GM12873 (cell line): ENCODE data around the gene PTPRM.

ENCODE experiments used
- CTCF ChIP-seq: IDR thresholded peaks from 2 replicates; pipeline ENCODE4 v1.5.1; 2012; ENCODE audit warnings: low read depth, mild to moderate bottlenecking, moderate library complexity, low read length, control low read depth; ENCODE audit not compliant: insufficient read depth; ENCODE audit errors: missing control alignments

The PTPRM gene

GRCh38 chr18:7758764-7759163 is 191.6 kb downstream of the PTPRM start:
- TF ChIP-seq CTCF, result no peak

DNA sequence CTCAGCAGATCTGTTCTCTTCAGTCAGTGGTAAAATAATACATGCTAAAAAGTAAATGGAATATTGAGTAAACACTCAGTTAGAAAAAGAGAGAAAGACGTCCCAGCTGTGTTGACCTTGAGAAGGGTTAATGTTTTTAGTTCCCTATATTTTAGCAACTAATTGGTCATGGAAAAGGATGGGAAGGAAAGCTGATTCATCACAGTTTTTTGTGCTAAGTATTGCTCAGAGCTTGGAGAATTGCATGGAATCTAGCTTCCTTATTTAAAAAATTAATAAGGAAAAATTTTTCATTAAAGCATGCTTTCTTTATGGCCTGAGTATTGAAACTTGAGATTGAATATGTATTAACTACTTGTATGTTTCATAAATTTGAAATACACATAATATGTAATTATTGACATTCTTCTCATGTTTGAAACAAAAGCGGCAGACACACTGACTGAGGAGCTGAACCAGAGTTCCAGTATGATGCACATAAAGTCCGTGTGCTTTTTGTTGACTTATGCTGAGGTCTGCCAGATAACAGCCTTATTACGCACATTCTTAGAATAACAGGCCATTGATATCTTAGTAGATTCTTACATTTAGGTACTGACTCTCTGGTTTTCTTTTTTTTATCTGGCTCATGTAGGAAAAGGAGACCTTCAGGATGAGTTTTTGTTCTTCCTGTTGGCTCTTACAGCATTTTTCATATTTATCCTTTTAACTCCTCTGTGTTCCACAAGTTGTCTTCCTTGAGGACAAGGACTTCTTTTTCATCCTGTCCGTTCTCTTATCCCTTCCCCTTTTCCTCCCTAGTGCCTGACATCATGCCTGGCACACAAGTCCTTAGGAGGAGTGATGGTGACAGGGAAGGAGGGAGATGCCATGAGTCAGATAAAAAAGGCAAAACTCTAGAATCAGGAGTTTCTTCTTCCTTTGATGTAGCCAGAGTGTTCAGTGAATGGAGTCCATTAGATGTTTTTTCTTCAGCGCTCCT is 194.1 kb downstream of the PTPRM start:
- no peak for TF ChIP-seq CTCF

DNA sequence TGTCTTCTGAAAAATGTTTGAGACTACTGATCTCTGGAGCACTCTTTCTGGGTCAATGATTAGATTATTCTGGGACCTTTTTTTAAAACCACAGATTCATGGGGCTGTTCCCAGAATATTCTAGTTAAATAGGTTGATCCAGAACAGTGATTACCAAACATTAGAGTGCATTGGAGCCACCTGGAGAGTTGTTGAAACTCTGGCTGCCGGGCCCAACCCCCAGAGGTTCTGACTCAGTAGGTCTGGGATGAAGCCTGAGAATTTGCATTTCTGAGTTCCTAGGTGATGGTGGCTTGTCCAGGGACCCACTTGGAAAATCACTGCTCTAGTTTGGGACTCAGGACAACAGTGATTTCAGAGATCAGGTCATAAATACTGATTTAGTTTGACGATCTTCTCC is 197.3 kb downstream of the PTPRM start:
- TF ChIP-seq CTCF, result no peak

GRCh38 chr18:7766346-7766745 is 199.2 kb downstream of the PTPRM start:
- no peak for TF ChIP-seq CTCF

GRCh38 chr18:7766817-7767216 is 199.7 kb downstream of the PTPRM start:
- TF ChIP-seq CTCF, result no peak

DNA sequence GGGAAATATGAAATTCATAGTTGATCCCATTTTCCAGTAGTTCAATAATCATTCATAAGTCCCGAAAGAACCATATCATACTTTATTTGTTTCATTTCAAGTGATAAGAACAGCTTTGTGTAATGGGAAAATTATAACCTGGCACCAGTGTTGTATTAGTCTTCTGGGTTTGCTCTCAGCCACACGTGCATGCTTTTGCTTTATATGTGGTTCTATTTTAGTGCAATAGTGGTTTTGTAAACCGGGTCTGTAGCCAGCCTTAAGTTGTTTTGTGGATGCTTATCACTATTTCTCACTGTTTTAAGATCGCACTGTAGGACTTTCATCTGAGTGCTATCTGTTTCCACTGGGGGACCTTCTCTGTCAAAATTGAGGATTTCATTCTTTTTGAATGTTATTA is 203.8 kb downstream of the PTPRM start:
- no peak for TF ChIP-seq CTCF

GRCh38 chr18:7772510-7772888 is 205.4 kb downstream of the PTPRM start:
- TF ChIP-seq CTCF, result no peak
